ENCODE data around the gene NLRC5.

DNA sequence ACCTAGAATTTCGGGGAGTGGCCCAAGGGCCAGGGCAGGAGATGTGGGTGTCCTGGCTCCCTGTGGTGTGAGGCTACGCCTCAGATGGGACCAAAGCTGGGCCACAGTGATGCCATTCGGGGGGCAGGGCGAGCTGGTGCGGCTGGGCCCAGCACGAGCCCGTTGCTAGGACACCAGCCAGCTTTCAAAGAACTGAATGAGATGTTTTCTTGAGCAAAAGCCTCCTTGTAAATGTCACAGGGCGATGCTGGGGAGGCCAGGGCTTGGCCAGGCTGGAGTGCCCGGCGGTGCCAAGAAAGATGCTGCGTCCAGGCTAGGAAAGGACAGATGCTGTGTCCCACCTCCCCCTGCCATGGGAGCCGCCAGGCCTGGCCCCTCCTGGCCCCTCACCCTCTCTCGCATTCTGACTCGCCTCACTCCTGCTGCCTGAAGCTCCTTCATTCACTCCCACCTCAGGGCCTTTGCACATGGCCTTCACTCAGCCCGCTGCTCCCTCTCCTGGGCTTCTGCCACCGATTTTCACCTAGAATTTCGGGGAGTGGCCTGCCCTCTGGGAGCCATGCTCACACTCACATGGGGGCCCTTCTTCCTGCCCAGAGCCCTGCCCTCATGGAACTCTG is 142.1 kb downstream of the NLRC5 start:
- TF ChIP-seq, protein P1, sequence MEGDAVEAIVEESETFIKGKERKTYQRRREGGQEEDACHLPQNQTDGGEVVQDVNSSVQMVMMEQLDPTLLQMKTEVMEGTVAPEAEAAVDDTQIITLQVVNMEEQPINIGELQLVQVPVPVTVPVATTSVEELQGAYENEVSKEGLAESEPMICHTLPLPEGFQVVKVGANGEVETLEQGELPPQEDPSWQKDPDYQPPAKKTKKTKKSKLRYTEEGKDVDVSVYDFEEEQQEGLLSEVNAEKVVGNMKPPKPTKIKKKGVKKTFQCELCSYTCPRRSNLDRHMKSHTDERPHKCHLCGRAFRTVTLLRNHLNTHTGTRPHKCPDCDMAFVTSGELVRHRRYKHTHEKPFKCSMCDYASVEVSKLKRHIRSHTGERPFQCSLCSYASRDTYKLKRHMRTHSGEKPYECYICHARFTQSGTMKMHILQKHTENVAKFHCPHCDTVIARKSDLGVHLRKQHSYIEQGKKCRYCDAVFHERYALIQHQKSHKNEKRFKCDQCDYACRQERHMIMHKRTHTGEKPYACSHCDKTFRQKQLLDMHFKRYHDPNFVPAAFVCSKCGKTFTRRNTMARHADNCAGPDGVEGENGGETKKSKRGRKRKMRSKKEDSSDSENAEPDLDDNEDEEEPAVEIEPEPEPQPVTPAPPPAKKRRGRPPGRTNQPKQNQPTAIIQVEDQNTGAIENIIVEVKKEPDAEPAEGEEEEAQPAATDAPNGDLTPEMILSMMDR (IDR thresholded peaks at IDR 0.05): no peak
- TF ChIP-seq POLR2A (IDR thresholded peaks at IDR 0.05): no peak

All from tibial nerve (tissue), 3 donors.